K562 (cell line): ENCODE results near the gene CCDC184. TPM values are rescaled to one million over a fixed set of nuclear protein-coding genes. Genes with fewer than 3 reads are reported as not detected.

Experiments used
- ATAC-seq: fragments of 200-7000 bp; cut with Tn5 transposase; 3 replicates; pipeline ENCODE4 v1.9.1; 2020; ENCODE audit warnings: moderate library complexity
- BruUV-seq: library from RNA; stranded (reverse); fragments of 400-500 nt; replicated peaks from 2 replicates; lab custom pipeline; 2021; lab: Mats Ljungman, UMichigan
- CTCF ChIA-PET: fragments of 300-600 bp; formaldehyde crosslinking; extraction: SDS; loops from one replicate; lab custom pipeline; 2021; ENCODE audit warnings: low intra/inter-chr PET ratio; lab: Yijun Ruan, JAX
- POLR2A ChIA-PET: fragments of 300-600, 350-650 bp; sonication (Branson Sonifier 250); formaldehyde crosslinking; extraction: SDS; loops from one replicate; lab custom pipeline; 2021; ENCODE audit warnings: antibody characterized with exemption, inconsistent platforms; lab: Yijun Ruan, JAX
- DNase-seq, 4 experiments: peaks; one replicate each; pipeline versions ENCODE4 v3.0.0 to v3.0.0-alpha.2; 2011 to 2018; ENCODE audit warnings: low spot score in 3 of 4, mixed read lengths in 3 of 4; ENCODE audit errors: extremely low read depth in 1 of 4
- FAIRE-seq: peaks from 2 replicates; lab custom pipeline; 2011; peaks lifted over from hg19 to GRCh38; lab: Jason Lieb, UNC
- H2AFZ ChIP-seq: 2 replicates; pipeline ENCODE4 v1.6.0; 2011; ENCODE audit warnings: low read depth, low read length, control low read depth, inconsistent platforms
- H3K27ac ChIP-seq: fragments of 200-600 bp; 3 replicates; pipeline ENCODE4 v1.8.0; 2011; ENCODE audit warnings: low read depth, mild to moderate bottlenecking, control low read depth, inconsistent platforms, low read length, moderate library complexity, mixed read lengths; ENCODE audit errors: extremely low read depth
- H3K27me3 ChIP-seq, 2 experiments: fragments of 300-600 bp in 1 of 2; 2 replicates in 1 of 2; 3 replicates in 1 of 2; pipeline versions ENCODE4 v1.6.0 to v1.8.0; 2011; ENCODE audit warnings: inconsistent platforms in 2 of 2, low read length in 2 of 2, mild to moderate bottlenecking in 1 of 2, mixed read lengths in 1 of 2, moderate library complexity in 1 of 2; ENCODE audit not compliant: control insufficient read depth in 2 of 2, insufficient read depth in 2 of 2
- H3K36me3 ChIP-seq: fragments of 300-600 bp; 3 replicates; pipeline ENCODE4 v1.8.0; 2011; ENCODE audit warnings: mild to moderate bottlenecking, low read length, inconsistent platforms; ENCODE audit not compliant: control insufficient read depth, insufficient read depth
- H3K4me1 ChIP-seq, 2 experiments: fragments of 200-600 bp in 1 of 2; replicated peaks in 1 of 2; 2 replicates in 1 of 2; 3 replicates in 1 of 2; pipeline versions ENCODE4 v1.5.1 to v1.8.0; 2011; ENCODE audit warnings: inconsistent platforms in 2 of 2, low read length in 2 of 2, mild to moderate bottlenecking in 1 of 2, mixed read lengths in 1 of 2, moderate library complexity in 1 of 2; ENCODE audit not compliant: control insufficient read depth in 2 of 2, insufficient read depth in 2 of 2
- H3K4me2 ChIP-seq: 2 replicates; pipeline ENCODE4 v1.6.1; 2011; ENCODE audit warnings: low read length, control low read depth, inconsistent platforms, mixed read lengths; ENCODE audit not compliant: insufficient read depth
- H3K4me3 ChIP-seq: fragments of 200-600 bp; sonication (generic), shearing (Covaris generic); 2 replicates; pipeline ENCODE4 v1.5.1; 2016; ENCODE audit warnings: control low read depth, inconsistent platforms
- H3K79me2 ChIP-seq: fragments of 200-600 bp; 3 replicates; pipeline ENCODE4 v1.8.0; 2011; ENCODE audit warnings: low read length, inconsistent platforms; ENCODE audit not compliant: control insufficient read depth, insufficient read depth
- H3K9ac ChIP-seq, 2 experiments: 2 replicates each; pipeline versions ENCODE4 v1.6.0 to v1.6.1; 2011; ENCODE audit warnings: low read depth in 2 of 2, low read length in 2 of 2, control low read depth in 1 of 2, inconsistent platforms in 1 of 2, mild to moderate bottlenecking in 1 of 2, mixed read lengths in 1 of 2; ENCODE audit not compliant: insufficient read depth in 1 of 2
- H3K9me1 ChIP-seq: one replicate; pipeline ENCODE4 v1.6.0; 2011; ENCODE audit warnings: inconsistent platforms, mild to moderate bottlenecking, low read length, moderate library complexity; ENCODE audit not compliant: control insufficient read depth, insufficient read depth
- H3K9me3 ChIP-seq: replicated peaks from 2 replicates; pipeline ENCODE4 v1.5.1; 2011; ENCODE audit warnings: low read depth, low read length, inconsistent platforms; ENCODE audit not compliant: control insufficient read depth, insufficient read depth
- H4K20me1 ChIP-seq: replicated peaks from 2 replicates; pipeline ENCODE4 v1.6.1; 2011; ENCODE audit warnings: low read length, inconsistent platforms, mixed read lengths; ENCODE audit not compliant: control insufficient read depth, insufficient read depth
- EP400 ChIP-seq: fragments of 450-650 bp; IDR thresholded peaks from 2 replicates; pipeline ENCODE4 v1.6.1; 2017; ENCODE audit warnings: antibody characterized with exemption, mild to moderate bottlenecking, moderate library complexity
- EWSR1 ChIP-seq: fragments of 450-650 bp; IDR thresholded peaks from 2 replicates; pipeline ENCODE4 v1.6.1; 2018; ENCODE audit warnings: borderline replicate concordance, mild to moderate bottlenecking, low read depth, moderate library complexity; ENCODE audit not compliant: partially characterized antibody
- GABPA ChIP-seq: fragments of 200-800 bp; sonication (Bioruptor generic); conservative IDR thresholded peaks from 2 replicates; pipeline ENCODE4 v1.6.1; 2016; ENCODE audit warnings: low read depth, missing genetic modification characterization, missing compliant biosample characterization
- LEF1 ChIP-seq: fragments of 450-650 bp; IDR thresholded peaks from 2 replicates; pipeline ENCODE4 v1.6.1; 2016; ENCODE audit warnings: mild to moderate bottlenecking
- MEF2D ChIP-seq: conservative IDR thresholded peaks from 2 replicates; pipeline ENCODE4 v1.6.1; 2016; ENCODE audit warnings: low read depth, missing genetic modification characterization, missing compliant biosample characterization
- NFATC3 ChIP-seq: fragments of 450-650 bp; IDR thresholded peaks from 2 replicates; pipeline ENCODE4 v1.6.1; 2017; ENCODE audit warnings: mild to moderate bottlenecking
- WGBS: fragments of 100-300 bp; shearing (Covaris generic); methylation state at CpG from one replicate; pipeline ENCODE4 v1.1.6; 2016; ENCODE audit warnings: low coverage, mixed read lengths; ENCODE audit not compliant: insufficient coverage; ENCODE audit errors: missing lambda C conversion rate; 5-methylcytosine and 5-hydroxymethylcytosine counted together
- in situ Hi-C: fragments of 300-500 bp; cut with MboI; formaldehyde crosslinking; loops from 4 replicates; pipeline ENCODE4 v1.15.0; 2018; ENCODE audit warnings: inconsistent platforms, mixed read lengths
- intact Hi-C: fragments of 100-400 bp; cut with micrococcal nuclease; formaldehyde crosslinking; loops from 2 replicates; pipeline ENCODE4 v1.14.2; 2022
- polyA plus RNA-seq, 8 experiments: library from polyadenylated mRNA; depleted of rRNA in 4 of 8; stranded (reverse) in 5 of 8; unstranded in 3 of 8; fragments of >200 nt; fragmentation: Nextera tagmentation in 2 of 8; fragmentation: Illumina TruSeq in 1 of 8; extraction: Ambion mirVana in 2 of 8; extraction: Trizol in 1 of 8; gene quantifications; 2 replicates each; pipeline versions ENCODE4 v1.2.1 to v1.2.3, GENCODE V29; 2011 to 2014; ENCODE audit warnings: inconsistent platforms in 1 of 8, missing spikeins in 1 of 8
- total RNA-seq, 7 experiments: library from RNA; depleted of rRNA in 6 of 7; stranded (reverse); fragments of >200 nt in 6 of 7; fragmentation: Illumina TruSeq in 2 of 7; extraction: Trizol in 2 of 7; gene quantifications; 2 replicates each; pipeline versions ENCODE4 v1.2.1 to v1.2.3, GENCODE V29; 2011 to 2021; ENCODE audit warnings: low replicate concordance in 1 of 7
- TF ChIP-seq, protein P1 (sequence below), 2 experiments: fragments of 450-650 bp in 1 of 2; sonication (generic) in 1 of 2; formaldehyde crosslinking in 1 of 2; IDR thresholded peaks; 2 replicates each; pipeline versions ENCODE4 v1.7.1 to v1.9.0; 2016 to 2022; ENCODE audit warnings: inconsistent platforms in 1 of 2, mild to moderate bottlenecking in 1 of 2, missing genetic modification reagents in 1 of 2
- TF ChIP-seq, protein P2 (sequence below): sonication (generic); formaldehyde crosslinking; IDR thresholded peaks from 2 replicates; pipeline ENCODE4 v1.8.1; 2023; ENCODE audit warnings: mild to moderate bottlenecking, missing genetic modification reagents, moderate library complexity

CCDC184 gene
- total and polyA plus RNA-seq, 9 of the 15 experiments (the other 6 are each of a cell fraction or from before 2014, with no cell fraction given) = 0.09 TPM; not detected in 8

DNA sequence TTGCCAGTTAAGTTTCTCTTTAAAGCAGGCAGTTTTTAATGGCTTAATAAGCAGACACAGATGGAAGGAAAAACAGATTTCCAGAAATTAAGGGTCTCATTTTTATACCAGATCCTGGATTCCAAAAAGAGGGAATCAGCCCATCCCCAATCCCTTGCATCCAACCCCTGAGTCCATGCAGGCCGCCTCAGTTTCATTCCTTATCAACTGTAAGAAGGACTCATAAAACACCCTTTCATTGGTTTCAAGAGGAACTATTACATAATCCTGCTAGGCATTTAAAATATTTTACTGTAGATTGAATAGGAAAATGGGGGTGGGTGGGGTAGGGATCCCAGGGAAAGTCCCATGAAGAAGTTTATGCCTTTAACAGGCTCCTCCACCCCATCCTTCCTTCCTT, 9.4 kb downstream of the CCDC184 start (continued):
- TF ChIP-seq MEF2D (tag) = no peak
- TF ChIP-seq, all 486 proteins: peak for 0

DNA sequence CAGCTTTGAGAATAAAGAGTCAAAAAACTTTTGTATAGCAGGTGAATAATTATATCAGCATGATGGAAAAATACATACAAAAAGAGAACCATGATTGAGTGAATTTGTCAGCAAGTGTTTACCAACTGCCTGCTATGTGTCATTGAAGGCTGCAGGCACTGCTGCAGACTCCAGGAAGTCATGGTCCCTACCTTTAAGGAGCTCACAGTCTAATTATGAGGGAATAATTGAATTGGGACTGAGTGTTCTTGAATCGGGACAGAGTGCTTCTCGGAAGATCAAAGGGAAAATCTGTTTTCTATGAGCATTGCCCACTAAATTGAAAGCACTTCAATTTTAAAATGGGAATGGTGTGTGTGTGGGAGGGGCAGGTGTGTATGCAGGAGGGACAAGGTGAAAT, 10.2 kb downstream of the CCDC184 start:
- in situ Hi-C loops = no loop called here
- Histone ChIP-seq H3K9me3 (no peaks in the 10 kb centered on the region), H3K27ac (no peak overlapping the region), H3K4me3 (no peak overlapping the region), H3K36me3 (no peaks in the 10 kb centered on the region), H3K4me1 (peaks cover 4 to 7% of the 10 kb centered on the region in 2 experiments; a peak in 3 of 5 replicates), H4K20me1 (no peaks in the 10 kb centered on the region), H3K27me3 (no peaks in the 10 kb centered on the region; a peak in 2 of 5 replicates), H3K9me1 (no peaks in the 10 kb centered on the region), H3K9ac (no peak overlapping the region), H3K79me2 (peaks cover 4% of the 10 kb centered on the region), H3K4me2 (no peak overlapping the region), H2AFZ (no peak overlapping the region)
- no peak for DNase-seq
- ChIA-PET POLR2A (interaction anchor here (0.6 to 1.5 kb wide), 2 partner anchors 10 to 12 kb away, joined by 3 read pairs; no protein-coding TSS in a partner anchor), CTCF (no interaction called here)
- 0% methylated on average over 2 of the region's 2 CpGs for WGBS
- no TSS peak for BruUV-seq
- ATAC-seq = no peak
- no peak for FAIRE-seq
- intact Hi-C loops = no loop called here
- TF ChIP-seq, protein P1, sequence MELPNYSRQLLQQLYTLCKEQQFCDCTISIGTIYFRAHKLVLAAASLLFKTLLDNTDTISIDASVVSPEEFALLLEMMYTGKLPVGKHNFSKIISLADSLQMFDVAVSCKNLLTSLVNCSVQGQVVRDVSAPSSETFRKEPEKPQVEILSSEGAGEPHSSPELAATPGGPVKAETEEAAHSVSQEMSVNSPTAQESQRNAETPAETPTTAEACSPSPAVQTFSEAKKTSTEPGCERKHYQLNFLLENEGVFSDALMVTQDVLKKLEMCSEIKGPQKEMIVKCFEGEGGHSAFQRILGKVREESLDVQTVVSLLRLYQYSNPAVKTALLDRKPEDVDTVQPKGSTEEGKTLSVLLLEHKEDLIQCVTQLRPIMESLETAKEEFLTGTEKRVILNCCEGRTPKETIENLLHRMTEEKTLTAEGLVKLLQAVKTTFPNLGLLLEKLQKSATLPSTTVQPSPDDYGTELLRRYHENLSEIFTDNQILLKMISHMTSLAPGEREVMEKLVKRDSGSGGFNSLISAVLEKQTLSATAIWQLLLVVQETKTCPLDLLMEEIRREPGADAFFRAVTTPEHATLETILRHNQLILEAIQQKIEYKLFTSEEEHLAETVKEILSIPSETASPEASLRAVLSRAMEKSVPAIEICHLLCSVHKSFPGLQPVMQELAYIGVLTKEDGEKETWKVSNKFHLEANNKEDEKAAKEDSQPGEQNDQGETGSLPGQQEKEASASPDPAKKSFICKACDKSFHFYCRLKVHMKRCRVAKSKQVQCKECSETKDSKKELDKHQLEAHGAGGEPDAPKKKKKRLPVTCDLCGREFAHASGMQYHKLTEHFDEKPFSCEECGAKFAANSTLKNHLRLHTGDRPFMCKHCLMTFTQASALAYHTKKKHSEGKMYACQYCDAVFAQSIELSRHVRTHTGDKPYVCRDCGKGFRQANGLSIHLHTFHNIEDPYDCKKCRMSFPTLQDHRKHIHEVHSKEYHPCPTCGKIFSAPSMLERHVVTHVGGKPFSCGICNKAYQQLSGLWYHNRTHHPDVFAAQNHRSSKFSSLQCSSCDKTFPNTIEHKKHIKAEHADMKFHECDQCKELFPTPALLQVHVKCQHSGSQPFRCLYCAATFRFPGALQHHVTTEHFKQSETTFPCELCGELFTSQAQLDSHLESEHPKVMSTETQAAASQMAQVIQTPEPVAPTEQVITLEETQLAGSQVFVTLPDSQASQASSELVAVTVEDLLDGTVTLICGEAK (IDR thresholded peaks at IDR 0.05) = no peak
- TF ChIP-seq, protein P1 (CRISPR knock-in tag; IDR thresholded peaks at IDR 0.05) = no peak
- TF ChIP-seq LEF1 = peak; percentile 20; the same call in 1 of the 2 replicates
- no peak for TF ChIP-seq MEF2D (tag)
- TF ChIP-seq EP400 = no peak
- TF ChIP-seq, protein P2, sequence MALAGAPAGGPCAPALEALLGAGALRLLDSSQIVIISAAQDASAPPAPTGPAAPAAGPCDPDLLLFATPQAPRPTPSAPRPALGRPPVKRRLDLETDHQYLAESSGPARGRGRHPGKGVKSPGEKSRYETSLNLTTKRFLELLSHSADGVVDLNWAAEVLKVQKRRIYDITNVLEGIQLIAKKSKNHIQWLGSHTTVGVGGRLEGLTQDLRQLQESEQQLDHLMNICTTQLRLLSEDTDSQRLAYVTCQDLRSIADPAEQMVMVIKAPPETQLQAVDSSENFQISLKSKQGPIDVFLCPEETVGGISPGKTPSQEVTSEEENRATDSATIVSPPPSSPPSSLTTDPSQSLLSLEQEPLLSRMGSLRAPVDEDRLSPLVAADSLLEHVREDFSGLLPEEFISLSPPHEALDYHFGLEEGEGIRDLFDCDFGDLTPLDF (CRISPR knock-in tag) = no peak
- no peak for TF ChIP-seq NFATC3
- TF ChIP-seq GABPA (tag) = no peak
- TF ChIP-seq EWSR1 = no peak
